Gastroesophageal sphincter (tissue), 4 donors: ENCODE measurements around the gene DMPK. TPM values are rescaled to one million over a fixed set of nuclear protein-coding genes. Genes with fewer than 3 reads are reported as not detected.

Experiments
- ATAC-seq: fragments of 150-250 bp; one replicate; pipeline ENCODE4 v1.9.1; 2016; ENCODE audit warnings: mild to moderate bottlenecking, moderate library complexity
- H3K27ac ChIP-seq, 4 donors: fragments of 200-600 bp; sonication (generic) in 3 of 4; 1 replicate in 3 of 4; 2 replicates in 1 of 4; pipeline ENCODE4 v1.5.1; 2016 to 2019
- H3K27me3 ChIP-seq: fragments of 200-600 bp; sonication (generic); one replicate; pipeline ENCODE4 v1.5.1; 2019
- H3K36me3 ChIP-seq, 2 donors: fragments of 200-600 bp; sonication (generic); one replicate each; pipeline ENCODE4 v1.5.1; 2019; ENCODE audit warnings: control low read depth in 1 of 2
- H3K4me1 ChIP-seq, 3 donors: fragments of 200-600 bp; sonication (generic); 1 replicate in 2 of 3; 2 replicates in 1 of 3; pipeline ENCODE4 v1.5.1; 2016 to 2019; ENCODE audit warnings: control low read depth in 2 of 3
- H3K4me3 ChIP-seq, 2 donors: fragments of 200-600 bp; sonication (generic); one replicate each; pipeline ENCODE4 v1.5.1; 2019; ENCODE audit warnings: mild to moderate bottlenecking in 1 of 2, moderate library complexity in 1 of 2
- H3K9me3 ChIP-seq, 3 donors: fragments of 200-600 bp; sonication (generic); one replicate each; pipeline ENCODE4 v1.5.1; 2017 to 2019; ENCODE audit warnings: control low read depth in 2 of 3
- EP300 ChIP-seq: sonication (generic); formaldehyde crosslinking; IDR thresholded peaks from one replicate; pipeline ENCODE4 v1.6.1; 2017; ENCODE audit warnings: antibody characterized with exemption, mild to moderate bottlenecking
- POLR2A ChIP-seq, 2 donors: fragments of 450-650 bp; IDR thresholded peaks; one replicate each; pipeline ENCODE4 v1.6.1; 2017; ENCODE audit warnings: antibody characterized with exemption in 2 of 2, mild to moderate bottlenecking in 2 of 2, moderate library complexity in 1 of 2
- POLR2AphosphoS5 ChIP-seq: sonication (generic); formaldehyde crosslinking; IDR thresholded peaks from one replicate; pipeline ENCODE4 v1.6.1; 2017; ENCODE audit warnings: antibody characterized with exemption
- WGBS, 2 donors: methylation state at CpG; one replicate each; pipeline ENCODE4 v1.1.5; 2018; ENCODE audit warnings: low coverage in 1 of 2; 5-methylcytosine and 5-hydroxymethylcytosine counted together
- total RNA-seq, 4 donors: library from RNA; depleted of rRNA; stranded (reverse); fragments of >200 nt; gene quantifications; one replicate each; pipeline ENCODE4 v1.1.0, GENCODE V29; 2016
- TF ChIP-seq, protein P1 (sequence below), 4 experiments: fragments of 200-600 bp in 2 of 4; fragments of 450-650 bp in 2 of 4; sonication (generic) in 1 of 4; IDR thresholded peaks; one replicate each; pipeline ENCODE4 v1.5.1; 2017 to 2019; ENCODE audit warnings: antibody characterized with exemption in 4 of 4, mild to moderate bottlenecking in 2 of 4, moderate library complexity in 2 of 4

DMPK gene
- total RNA-seq, 4 donors from 2014 or later, result 223 to 464 (median 330) TPM

DNA sequence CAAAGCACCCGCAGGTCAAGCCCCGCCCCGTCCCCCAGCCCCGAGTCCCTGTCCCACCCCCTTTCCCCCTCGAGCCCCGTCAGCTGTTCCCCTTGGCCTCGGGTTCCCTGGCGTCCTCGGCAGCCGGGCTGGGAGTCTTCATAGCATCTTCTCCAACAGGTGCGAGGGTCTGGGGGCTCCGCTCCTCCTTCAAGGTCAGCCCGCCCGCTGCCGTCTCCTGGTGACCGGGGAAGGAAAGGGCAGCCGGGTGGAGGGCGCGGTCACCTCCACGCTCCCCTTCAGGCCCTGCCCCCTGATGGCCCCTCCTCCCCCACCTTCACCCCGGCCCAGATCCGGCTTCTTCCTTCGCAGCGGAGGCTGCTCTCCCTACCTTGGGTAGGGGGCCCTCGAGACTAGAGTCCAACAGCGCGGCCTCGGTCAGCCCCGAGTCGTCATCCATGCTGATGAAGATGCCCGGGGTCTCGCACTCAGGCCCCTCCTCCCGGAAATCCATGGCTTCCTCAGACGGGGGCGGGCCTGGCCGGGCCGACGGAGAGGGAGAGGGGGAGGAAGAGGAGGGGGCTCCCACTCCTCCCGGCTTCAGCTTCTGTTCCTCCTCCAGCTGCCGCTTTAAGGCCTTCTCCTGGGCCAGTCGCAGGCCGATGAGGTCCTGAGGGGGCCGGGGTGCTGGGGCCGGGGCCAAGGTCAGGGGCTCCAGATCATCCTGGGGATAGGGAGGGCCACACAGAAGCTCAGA lies 33.4 kb upstream of the DMPK start:
- 15% methylated on average over 5 of the region's 44 CpGs; no CpG with 5 or more reads in 1 of the 2 donors for WGBS, 2 donors
- TF ChIP-seq POLR2AphosphoS5 (no peak), EP300 (no peak), POLR2A (IDR thresholded peaks at IDR 0.05) (no peak)
- TF ChIP-seq, protein P1, sequence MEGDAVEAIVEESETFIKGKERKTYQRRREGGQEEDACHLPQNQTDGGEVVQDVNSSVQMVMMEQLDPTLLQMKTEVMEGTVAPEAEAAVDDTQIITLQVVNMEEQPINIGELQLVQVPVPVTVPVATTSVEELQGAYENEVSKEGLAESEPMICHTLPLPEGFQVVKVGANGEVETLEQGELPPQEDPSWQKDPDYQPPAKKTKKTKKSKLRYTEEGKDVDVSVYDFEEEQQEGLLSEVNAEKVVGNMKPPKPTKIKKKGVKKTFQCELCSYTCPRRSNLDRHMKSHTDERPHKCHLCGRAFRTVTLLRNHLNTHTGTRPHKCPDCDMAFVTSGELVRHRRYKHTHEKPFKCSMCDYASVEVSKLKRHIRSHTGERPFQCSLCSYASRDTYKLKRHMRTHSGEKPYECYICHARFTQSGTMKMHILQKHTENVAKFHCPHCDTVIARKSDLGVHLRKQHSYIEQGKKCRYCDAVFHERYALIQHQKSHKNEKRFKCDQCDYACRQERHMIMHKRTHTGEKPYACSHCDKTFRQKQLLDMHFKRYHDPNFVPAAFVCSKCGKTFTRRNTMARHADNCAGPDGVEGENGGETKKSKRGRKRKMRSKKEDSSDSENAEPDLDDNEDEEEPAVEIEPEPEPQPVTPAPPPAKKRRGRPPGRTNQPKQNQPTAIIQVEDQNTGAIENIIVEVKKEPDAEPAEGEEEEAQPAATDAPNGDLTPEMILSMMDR (IDR thresholded peaks at IDR 0.05), result no peak
- peaks cover 0 to 30% of the 10 kb centered on the region in 2 donors for H3K36me3 ChIP-seq
- peaks cover 0 to 25% (median 13%) of the 10 kb centered on the region in 3 donors for H3K4me1 ChIP-seq
- peaks cover 42% of the 10 kb centered on the region for H3K27me3 ChIP-seq
- H3K27ac ChIP-seq, result no peak overlapping the region
- ATAC-seq, result no peak
- peak overlapping the region in 1 of 2 donors; percentile 44 for H3K4me3 ChIP-seq
- no peaks in the 10 kb centered on the region for H3K9me3 ChIP-seq

DNA sequence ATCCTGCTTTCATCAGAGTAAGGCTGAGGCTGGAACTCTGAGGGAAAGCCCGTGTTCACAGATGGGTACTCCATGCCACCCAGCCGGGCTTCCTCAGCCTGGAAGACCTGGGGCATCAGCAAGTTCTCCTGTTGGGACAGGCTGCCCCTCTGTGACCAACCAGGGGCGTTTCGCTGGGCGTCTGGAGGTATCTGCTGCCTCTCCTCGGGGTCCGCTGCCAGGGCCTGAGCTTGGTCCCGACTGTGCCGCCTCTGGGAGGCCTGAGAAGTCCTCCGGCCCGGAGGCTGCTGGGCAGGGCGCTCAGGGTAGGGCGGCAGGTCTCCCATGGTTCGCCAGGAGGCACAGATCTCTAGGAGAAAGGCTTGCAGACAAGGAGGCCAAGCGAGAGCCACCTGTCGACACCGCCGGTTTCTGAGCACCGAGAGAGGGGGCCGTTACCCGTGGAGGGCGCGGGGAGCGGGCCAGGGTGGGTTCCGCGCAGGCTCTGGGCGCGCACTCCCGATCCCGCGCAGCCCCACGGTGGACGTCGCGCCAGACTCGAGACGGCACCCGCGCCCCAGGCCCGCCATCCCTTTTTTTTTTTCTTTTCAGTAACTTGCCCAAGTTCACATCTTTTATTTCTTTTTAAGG lies 32.7 kb upstream of the DMPK start, which contains the start of gene RSPH6A:
Gene RSPH6A (minus strand): TSS at position 458 of the 630 bp plus-strand sequence. CDS start 132 bp downstream, at position 326.
- Histone ChIP-seq H3K27ac (no peak within 1 kb of the TSS), H3K36me3 (peaks cover 0 to 23% of the 10 kb centered on the region in 2 donors), H3K9me3 (no peaks in the 10 kb centered on the region), H3K4me3 (peak within 1 kb of the TSS in 1 of 2 donors; percentile 44), H3K4me1 (peaks cover 0 to 26% (median 13%) of the 10 kb centered on the region in 3 donors), H3K27me3 (peaks cover 42% of the 10 kb centered on the region)
- no peak for ATAC-seq
- no peak for TF ChIP-seq POLR2A (IDR thresholded peaks at IDR 0.05)
- WGBS, 2 donors, result 33% methylated on average over 8 of the region's 40 CpGs; no CpG with 5 or more reads in 1 of the 2 donors

DNA sequence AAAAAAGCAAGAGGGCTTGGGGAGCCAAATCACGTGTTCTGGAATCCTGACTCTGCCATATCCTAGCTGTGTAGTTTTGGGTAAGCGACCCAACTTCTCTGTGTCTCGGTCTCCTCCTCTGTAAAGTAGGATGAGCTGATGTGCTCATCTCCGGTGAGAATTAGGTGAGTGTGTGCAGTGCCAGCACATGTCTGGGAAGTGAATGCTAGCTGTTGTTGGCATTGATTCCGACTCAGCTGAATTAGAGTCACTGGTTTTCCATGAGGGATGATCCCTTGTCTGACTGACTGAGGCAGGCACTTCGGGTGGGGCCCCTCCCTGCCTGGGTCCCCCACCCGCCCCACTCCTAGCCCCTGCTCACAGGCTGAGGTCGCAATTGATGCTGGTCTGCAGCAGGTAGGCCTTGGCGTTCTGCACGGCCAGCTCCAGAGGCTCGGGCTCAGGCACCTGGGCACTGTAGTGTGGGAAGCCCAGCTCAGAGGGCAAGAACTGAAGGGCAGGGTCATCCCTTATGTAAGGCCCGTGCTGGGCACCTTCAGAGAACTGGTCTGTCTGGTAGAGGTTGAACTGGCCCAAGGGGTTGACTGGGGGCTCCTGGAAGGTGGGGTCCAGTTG lies 32.0 kb upstream of the DMPK start:
- ATAC-seq, result no peak

DNA sequence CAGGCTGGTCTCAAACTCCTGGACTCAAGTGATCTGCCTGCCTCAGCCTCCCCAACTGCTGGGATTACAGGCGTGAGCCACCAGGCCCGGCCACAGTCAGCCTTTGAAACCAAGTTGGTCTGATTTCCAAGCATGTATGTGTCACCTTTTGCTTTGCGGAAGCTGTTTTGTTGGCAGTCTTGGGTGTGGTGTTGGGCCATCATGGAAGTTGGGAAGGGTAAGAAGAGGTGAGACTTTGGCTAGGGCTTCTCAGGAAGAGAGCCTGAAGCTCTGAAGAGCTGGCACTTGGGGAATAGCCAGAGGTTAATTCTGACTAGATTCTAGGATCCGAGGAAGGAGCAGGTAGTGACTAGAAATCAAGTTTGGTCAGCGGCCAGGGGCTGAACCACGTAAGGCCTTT lies 30.0 kb upstream of the DMPK start:
- WGBS, 2 donors, result 95% methylated on average over 4 of the region's 6 CpGs; no CpG with 5 or more reads in 1 of the 2 donors
- no peak for ATAC-seq
- Histone ChIP-seq H3K27me3 (peaks cover 42% of the 10 kb centered on the region), H3K4me3 (no peak overlapping the region), H3K36me3 (no peaks in the 10 kb centered on the region), H3K4me1 (peaks cover 0 to 32% (median 13%) of the 10 kb centered on the region in 3 donors), H3K9me3 (no peaks in the 10 kb centered on the region), H3K27ac (no peak overlapping the region)
- TF ChIP-seq POLR2A (IDR thresholded peaks at IDR 0.05) (no peak), EP300 (no peak), POLR2AphosphoS5 (no peak)
- TF ChIP-seq, protein P1 (IDR thresholded peaks at IDR 0.05), result no peak

More for the DNA sequence above, 32.0 kb upstream of the DMPK start:
- TF ChIP-seq EP300 (no peak), POLR2AphosphoS5 (no peak)
- TF ChIP-seq, protein P1 (IDR thresholded peaks at IDR 0.05), result no peak
- no peak overlapping the region for H3K4me3 ChIP-seq
- peaks cover 0 to 16% of the 10 kb centered on the region in 2 donors for H3K36me3 ChIP-seq
- H3K9me3 ChIP-seq, result no peaks in the 10 kb centered on the region
- peaks cover 0 to 32% (median 13%) of the 10 kb centered on the region in 3 donors for H3K4me1 ChIP-seq
- 69 to 77% methylated on average over 3 to 5 of the region's 12 CpGs for WGBS, 2 donors
- peaks cover 42% of the 10 kb centered on the region for H3K27me3 ChIP-seq
- no peak overlapping the region for H3K27ac ChIP-seq

DNA sequence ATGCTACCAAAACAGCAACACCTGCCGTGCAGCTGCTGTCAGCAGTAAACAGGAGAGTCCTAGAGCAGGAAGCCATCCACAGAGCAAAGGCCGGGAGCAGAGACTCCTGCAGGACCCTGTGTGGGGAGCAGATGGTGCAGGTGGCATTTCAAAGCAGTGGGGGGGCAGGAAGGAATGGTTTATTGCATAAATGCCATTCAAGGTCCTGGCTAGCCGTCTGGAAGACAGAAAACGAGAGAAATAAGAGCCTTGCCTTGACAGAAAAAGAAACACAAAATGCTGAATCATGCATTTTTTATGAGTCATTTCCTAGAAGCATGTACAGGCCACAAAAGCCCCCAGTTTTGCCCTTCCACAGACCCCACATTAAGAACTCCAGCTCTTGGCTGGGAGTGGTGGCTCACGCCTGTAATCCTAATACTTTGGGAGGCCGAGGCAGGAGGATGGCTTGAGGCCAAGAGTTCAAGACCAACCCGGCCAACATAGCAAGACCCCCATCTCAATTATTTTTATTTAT lies 27.4 kb upstream of the DMPK start:
- peaks cover 24% of the 10 kb centered on the region for H3K27me3 ChIP-seq
- H3K4me3 ChIP-seq, result no peak overlapping the region
- 43 to 58% methylated on average over 5 to 6 of the region's 7 CpGs for WGBS, 2 donors
- no peak overlapping the region for H3K27ac ChIP-seq
- H3K9me3 ChIP-seq, result no peaks in the 10 kb centered on the region
- peaks cover 0 to 8% (median 0%) of the 10 kb centered on the region in 3 donors for H3K4me1 ChIP-seq
- TF ChIP-seq EP300 (no peak), POLR2AphosphoS5 (no peak), POLR2A (IDR thresholded peaks at IDR 0.05) (no peak)
- TF ChIP-seq, protein P1 (IDR thresholded peaks at IDR 0.05), result no peak
- no peaks in the 10 kb centered on the region for H3K36me3 ChIP-seq
- ATAC-seq, result no peak
